T-helper 22 cell (primary cell): ENCODE results near the gene VAPB.
"Not testable (repeated sequence)": the region's sequence is repeated elsewhere in the genome, so short reads cannot be mapped to it uniquely, and the experiment has no call there.

ENCODE experiments used
- DNase-seq: peaks from one replicate; pipeline ENCODE4 v3.0.0-alpha.2; 2020; ENCODE audit warnings: low read depth

VAPB gene

DNA sequence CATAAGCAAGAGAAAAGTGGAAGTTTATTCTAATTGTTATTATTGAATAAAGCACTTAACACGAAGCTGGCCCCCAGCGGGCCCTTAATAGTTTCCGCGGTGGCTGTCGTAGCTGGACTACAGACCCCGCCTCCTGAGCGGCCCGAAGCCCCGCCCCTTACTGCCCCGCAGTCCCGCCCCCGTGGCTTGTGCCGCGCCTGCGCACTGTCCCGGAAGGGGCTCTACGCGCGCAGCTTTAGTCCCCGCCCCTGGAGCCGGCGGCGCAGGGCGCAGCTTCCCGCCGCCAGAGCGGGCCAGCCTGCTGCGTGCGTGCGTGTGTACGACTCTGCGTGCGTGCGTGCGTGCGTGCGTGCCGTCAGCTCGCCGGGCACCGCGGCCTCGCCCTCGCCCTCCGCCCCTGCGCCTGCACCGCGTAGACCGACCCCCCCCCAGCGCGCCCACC lies at the start of gene VAPB:
Gene VAPB, plus strand, starts transcription at position 348 of the 442 bp plus-strand sequence. CDS start 231 bp downstream, outside the sequence.
- peak; percentile 91 for DNase-seq

DNA sequence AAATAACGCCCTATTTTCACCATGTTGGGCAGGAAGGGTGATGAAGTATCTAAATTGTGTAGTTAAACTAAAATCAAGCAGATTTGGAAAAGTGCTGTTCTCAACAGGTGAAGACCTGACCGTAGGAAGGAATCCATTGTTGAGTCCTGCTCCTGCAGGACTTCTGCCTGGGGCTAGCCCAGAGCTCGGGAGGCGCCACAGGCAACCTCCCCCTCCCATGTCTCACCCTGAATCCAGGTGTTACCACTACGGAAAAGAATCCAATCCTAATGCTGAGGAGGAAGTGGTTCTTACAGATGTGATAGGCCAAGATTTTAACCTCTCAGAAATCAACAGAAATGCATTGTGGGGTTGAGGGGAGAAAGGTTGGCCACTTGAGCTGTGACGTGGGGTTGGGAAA lies 49.3 kb upstream of the VAPB start:
- no peak for DNase-seq

- DNase-seq = no peak
Observed at GRCh38 chr20:58340151-58340550, 48.9 kb upstream of the VAPB start.

DNA sequence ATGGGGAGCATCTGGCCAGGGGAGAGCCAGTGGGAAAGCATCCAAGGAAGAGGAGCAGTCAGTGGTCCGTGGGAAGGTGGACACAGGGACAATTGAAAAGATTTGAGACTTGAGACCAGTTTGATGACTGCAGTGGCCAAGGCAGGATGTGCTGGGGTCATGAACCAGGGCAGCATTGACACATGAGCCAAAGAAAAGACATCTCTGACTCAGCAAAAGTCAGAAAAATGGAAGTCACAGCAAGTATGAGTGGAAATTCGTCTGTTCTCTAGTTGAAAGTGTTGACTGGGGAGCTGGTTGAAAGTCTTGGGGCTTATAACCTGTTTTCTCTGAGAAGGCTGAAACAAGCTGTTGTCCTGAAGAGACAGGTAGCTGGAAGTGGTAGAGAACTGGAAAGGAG lies 48.2 kb upstream of the VAPB start:
- DNase-seq = no peak

- DNase-seq = no peak
Observed at GRCh38 chr20:58342104-58342945, 46.7 kb upstream of the VAPB start.

- DNase-seq = no peak
Observed at GRCh38 chr20:58344741-58345140, 44.3 kb upstream of the VAPB start.

- no peak for DNase-seq
Observed at GRCh38 chr20:58349570-58349969, 39.5 kb upstream of the VAPB start.

DNA sequence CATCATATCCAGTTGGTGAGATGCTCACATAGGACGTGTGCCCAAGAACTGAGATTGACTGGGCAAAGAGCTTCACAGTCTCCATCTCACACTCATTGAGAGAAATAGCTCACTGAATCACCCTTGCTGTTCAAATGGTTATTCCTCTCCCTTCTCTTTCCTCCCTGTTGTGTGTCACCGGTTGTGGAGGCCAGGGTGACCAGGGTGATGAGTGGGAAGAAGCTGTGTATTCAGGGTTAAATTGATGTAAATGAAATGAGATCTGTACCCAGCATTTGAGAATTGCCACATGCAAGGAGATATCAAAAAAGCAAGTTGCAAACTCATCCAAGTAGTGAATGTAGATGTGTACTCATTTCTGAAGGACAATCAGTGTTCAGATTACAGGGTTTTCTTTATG lies 36.6 kb upstream of the VAPB start:
- no peak for DNase-seq

DNA sequence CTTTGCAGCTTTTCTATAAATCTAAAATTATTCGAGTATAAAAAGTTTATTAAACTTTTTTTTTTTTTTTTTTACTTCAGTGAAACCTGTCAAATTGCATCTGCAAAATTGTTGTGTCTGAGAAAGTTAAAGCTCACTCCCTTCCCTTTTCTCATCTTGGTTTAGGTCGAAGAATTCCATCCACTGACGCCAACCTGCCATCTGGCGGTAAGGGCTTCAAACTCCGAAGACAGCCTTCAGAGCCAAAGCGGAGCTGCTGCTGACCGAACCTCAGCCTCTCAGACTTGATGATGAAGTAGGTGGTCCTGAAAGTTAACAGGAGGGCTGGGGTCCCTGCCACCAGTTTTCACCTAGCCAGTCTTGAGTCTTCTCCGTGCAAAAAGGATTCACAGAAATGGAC lies 29.6 kb upstream of the VAPB start:
- DNase-seq = no peak

- no peak for DNase-seq
Observed at GRCh38 chr20:58360936-58361335, 28.1 kb upstream of the VAPB start.

GRCh38 chr20:58361481-58362205 lies 27.4 kb upstream of the VAPB start:
- DNase-seq = no peak

GRCh38 chr20:58362206-58362516 lies 26.9 kb upstream of the VAPB start:
- no peak for DNase-seq

DNA sequence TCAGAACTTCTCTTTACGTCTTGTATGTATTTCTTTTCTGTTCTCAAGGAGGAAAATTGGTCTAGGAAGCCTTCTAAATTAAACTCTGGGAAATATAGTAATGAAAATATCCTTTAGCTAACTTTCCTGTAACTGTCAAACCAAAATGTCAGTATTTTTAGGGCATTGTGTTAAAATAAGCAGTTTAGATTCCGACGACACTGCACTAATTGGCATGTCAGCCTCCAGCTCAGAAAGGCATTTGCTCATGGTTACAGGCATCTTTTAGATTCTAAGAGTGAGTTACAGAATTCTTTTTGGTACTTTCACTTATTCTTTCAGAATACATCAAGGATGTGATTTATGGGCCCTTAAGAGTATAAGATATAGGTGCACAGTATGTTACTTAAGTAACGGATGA lies 26.1 kb upstream of the VAPB start:
- DNase-seq = no peak

- DNase-seq = no peak
Observed at GRCh38 chr20:58366866-58367265, 22.2 kb upstream of the VAPB start.

DNA sequence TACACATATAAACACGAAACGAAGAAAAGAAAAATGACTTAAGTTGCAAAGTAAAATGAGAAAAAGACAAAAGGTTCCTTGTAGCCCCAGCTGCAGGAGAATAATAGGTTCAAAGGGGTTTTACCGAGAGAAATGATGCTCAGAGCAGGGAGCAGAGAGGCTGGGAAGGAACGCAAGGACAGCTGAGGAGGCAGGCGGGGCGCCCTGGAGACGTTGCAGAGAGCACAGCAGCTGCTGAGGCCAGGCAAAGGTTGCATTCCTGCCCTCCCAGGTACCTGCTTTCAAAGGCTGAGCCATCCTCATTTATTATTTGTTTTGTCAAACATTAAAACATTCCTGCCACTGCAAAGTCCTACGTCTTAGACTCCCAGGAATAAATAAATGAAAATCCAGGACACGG lies 16.2 kb upstream of the VAPB start:
- no peak for DNase-seq

- DNase-seq = not testable (repeated sequence)
Observed at GRCh38 chr20:58373296-58373695, 15.7 kb upstream of the VAPB start.

DNA sequence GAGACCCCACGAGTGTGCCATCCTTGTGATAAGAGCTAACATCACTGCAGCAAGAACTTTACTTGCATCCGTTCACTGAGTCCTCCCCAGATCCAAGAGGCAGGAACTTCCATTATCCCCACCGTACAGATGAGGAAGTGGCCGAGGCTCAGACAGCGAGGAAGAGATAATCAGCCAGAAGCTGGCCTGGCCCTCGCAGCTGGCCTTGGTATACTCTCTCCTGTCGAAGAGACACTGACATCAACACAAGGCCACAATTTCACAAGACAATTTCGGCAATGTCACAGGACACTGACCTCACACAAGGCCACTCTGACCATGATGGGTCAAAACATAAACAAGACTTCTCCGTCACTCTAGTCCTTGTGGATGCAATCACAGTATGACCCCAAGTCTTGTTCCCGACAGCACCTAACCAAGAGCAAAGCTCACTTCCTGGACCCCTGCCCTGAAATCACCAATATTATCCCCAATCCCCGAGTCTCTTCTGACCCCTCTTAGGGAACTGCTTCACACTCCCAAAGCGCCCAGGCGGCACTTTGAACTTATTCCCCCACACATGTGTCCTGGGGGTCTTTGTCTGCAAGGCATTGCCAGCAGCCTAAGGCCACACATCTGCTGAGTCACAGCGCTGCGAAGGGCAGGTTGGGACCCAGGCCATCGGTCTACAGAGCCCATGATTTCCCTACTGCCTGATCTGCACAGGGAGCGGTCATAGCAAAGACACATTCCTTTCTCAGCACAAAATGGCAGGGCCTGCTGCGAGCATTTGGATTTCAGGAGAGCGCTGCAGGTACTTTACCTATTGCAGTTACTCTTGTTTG lies 14.8 kb upstream of the VAPB start:
- DNase-seq = no peak

GRCh38 chr20:58374906-58375758 lies 13.9 kb upstream of the VAPB start:
- DNase-seq = no peak

DNA sequence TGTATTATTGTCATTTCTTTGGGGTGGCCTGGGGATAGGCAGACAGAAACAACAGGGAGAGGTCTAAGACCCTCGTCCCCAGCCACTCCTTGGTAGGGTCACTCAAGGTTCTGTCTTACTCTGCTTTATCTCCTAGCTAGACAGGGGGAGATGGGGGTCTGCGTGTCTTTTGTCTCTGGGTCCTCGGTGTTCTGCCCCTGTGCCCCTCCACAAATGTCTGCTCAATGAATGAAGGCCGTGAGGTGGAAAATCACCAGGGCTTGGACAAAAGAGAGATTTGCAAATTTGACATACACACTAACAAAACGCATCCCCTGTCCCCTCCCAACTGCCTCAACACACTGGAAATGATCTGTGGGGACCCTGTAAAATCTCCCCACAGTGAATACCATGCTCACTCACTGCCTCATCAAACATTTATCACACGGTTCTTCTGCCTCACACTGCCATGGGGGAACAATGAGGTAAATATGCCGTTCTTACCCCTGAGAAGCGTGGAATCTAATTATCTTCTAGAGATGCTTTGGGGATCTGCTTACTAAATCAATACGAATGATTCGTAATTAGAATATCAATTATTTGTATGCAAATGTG lies 13.2 kb upstream of the VAPB start:
- DNase-seq = no peak

DNA sequence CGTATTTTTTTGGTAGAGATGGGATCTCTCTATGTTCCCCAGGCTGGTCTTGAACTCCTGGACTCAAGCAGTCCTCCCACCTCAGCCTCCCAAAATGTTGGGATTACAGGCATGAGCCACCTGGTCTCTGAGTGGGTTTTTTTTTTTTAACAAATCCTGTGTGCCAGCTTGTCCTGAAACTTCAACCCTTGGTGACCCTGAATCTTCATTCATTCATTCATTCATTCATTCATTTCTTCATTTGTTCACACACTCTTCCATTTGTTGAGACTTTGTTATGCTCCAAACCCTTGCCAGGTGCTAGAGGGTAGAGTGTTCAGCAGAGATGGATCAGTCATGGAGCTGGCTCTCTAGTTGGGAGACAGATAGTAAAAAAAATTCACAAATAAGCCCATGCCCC lies 12.0 kb upstream of the VAPB start:
- DNase-seq = no peak

DNA sequence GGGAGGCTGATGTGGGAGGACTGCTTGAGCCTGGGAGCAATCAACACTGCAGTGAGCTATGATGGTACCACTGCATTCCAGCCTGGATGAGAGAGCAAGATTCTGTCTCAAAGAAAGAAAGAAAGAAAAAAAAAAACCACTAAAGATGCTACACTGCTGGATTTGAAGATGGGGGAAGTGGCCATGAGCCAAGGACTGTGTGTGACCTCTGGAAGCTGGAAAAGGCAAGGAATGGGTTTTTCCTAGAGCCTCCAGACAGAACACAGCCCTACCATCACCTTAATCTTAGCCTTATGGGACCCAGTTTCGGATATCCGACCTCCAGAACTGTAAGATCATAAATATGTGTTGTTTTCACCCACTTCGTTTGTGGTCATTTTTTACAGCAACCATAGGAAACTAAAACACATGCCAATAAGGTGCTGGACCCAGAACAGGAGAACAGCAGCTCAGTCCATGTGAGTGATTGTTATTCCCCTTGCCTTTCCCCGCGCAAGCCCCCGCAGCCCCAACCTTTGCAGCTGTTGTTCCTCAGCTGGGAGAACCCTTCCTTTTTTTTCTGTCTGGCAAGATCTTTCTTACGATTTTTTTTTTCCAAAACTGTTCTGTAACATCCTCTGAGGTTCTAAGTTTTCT lies 11.1 kb upstream of the VAPB start:
- DNase-seq = no peak
